ENCODE results near the gene CA10.

The CA10 gene

DNA sequence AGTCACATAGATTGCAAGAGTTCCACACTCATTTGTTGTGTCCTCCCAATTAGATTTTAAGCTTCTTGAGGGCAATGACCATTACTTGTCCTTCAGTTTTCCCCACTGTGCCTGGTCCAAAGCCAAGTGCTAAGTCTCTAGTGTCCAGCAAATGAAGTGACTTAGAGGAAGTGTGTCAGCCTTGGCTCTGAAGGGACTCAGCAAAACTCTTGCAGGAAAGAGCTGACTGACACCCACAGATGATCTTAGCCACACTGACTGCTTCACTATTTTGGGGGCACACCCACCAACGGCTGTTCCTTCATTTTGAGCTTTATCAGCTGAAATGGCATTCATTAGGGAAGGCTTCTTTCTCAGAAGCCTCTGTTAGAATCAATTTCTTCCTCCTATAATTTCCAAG lies 540.0 kb downstream of the CA10 start:
- TF ChIP-seq, protein P1, sequence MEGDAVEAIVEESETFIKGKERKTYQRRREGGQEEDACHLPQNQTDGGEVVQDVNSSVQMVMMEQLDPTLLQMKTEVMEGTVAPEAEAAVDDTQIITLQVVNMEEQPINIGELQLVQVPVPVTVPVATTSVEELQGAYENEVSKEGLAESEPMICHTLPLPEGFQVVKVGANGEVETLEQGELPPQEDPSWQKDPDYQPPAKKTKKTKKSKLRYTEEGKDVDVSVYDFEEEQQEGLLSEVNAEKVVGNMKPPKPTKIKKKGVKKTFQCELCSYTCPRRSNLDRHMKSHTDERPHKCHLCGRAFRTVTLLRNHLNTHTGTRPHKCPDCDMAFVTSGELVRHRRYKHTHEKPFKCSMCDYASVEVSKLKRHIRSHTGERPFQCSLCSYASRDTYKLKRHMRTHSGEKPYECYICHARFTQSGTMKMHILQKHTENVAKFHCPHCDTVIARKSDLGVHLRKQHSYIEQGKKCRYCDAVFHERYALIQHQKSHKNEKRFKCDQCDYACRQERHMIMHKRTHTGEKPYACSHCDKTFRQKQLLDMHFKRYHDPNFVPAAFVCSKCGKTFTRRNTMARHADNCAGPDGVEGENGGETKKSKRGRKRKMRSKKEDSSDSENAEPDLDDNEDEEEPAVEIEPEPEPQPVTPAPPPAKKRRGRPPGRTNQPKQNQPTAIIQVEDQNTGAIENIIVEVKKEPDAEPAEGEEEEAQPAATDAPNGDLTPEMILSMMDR (IDR thresholded peaks at IDR 0.05; ENCODE audit: extremely low read depth, missing control alignments): no peak
- no peak for DNase-seq (ENCODE audit: low spot score)

DNA sequence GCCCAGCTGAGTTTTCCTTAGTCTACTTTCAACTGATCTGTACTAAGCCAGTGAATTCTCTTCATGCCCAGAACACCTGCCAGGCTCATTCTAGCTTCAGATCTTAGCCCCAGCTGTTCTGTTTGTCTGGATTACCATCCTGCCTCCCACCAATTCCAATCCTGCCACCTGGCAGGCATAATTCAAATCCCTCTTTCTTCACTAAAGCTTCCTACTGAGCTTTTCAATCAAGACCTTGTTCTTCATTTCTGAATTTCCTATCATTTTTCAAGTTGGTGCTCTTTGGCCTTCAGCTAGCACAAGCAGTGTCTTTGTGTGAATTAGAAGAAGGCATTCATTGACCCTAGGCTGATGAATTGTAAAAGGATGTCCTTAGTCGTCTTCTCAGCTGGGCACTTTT lies 540.5 kb downstream of the CA10 start:
- TF ChIP-seq, protein P1 (IDR thresholded peaks at IDR 0.05; ENCODE audit: extremely low read depth, missing control alignments): no peak
- no peak for DNase-seq (ENCODE audit: low spot score)

DNA sequence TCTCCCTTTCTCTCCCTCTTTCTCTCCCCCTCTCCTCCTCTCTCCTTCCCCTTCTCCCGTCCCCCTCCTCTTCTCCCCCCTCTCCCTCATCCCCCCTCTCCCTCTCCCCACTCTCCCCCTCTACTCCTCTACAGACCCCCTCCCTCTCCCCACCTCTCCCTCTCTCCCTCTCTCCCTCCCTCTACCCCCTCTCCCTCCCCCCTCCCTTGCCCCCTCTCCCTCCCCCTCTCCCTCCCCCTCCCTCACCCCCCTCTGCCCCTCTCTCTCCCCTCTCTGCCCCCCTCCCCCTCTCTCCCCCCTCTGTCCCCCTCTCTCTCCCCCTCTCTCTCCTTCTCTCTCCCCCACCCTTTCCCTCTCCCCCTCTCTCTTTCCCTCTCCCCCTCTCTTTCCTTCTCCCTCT lies 545.3 kb downstream of the CA10 start:
- no peak for DNase-seq (ENCODE audit: low spot score)
- TF ChIP-seq, protein P1 (IDR thresholded peaks at IDR 0.05; ENCODE audit: extremely low read depth, missing control alignments): no peak

DNA sequence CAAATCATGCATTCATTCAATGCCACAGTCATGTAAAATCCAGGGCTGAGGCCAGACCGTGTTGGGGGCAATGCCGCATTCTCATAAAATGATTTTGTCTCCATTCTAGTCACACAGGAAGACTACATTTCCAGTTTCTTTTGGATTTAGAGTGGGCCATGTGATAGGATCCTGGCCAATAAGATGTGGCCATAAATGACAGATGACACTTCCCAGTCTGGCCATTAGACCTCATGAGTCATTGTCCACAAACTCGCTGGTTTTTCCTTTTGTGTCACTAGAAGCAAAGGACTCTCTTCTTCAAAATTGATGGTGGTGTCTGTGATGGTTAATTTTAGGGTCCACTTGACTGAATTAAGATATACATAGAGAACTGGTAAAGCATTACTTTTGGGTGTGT lies 545.8 kb downstream of the CA10 start:
- DNase-seq (ENCODE audit: low spot score): no peak
- TF ChIP-seq, protein P1 (IDR thresholded peaks at IDR 0.05; ENCODE audit: extremely low read depth, missing control alignments): no peak

DNA sequence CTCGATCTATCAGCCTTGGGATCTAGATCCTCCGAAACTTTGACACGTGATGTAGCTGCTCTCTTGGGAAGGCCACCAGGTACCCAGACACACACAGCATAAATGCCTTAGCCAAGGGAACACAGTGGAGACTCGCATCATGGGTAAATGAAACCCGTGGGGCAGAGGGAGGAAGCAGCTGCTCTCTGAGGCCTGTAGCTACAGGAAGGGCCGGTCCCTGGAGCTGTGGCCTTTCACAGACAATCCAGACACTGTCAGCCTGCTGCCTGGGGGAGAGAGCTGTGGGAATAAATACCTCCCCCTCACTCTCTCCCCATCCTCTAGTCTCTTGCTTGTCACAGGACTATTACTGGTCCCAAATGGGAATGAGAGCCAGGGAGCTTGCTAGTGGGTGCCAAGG lies 546.9 kb downstream of the CA10 start:
- TF ChIP-seq, protein P1 (IDR thresholded peaks at IDR 0.05; ENCODE audit: extremely low read depth, missing control alignments): no peak
- DNase-seq (ENCODE audit: low spot score): no peak

DNA sequence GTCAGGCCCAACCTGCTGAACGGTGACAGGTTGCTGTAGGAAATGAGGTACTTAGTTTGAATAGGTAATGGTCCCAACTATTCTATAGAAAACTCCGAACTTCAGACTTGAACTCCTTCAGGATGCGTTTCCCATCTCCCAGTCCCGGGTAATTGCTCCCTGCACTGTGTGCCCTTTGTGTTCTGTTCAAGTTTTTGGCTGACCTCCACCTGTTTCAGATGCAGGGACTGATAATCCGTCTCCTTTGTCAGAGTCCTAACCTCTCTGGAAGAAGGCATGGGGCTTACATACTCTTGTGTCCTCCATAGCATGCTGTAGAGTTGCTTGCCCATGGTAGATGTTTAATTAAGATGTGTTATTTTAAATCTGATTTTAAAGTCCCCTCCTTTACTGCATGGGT lies 547.7 kb downstream of the CA10 start:
- no peak for DNase-seq (ENCODE audit: low spot score)
- TF ChIP-seq, protein P1 (IDR thresholded peaks at IDR 0.05; ENCODE audit: extremely low read depth, missing control alignments): no peak

DNA sequence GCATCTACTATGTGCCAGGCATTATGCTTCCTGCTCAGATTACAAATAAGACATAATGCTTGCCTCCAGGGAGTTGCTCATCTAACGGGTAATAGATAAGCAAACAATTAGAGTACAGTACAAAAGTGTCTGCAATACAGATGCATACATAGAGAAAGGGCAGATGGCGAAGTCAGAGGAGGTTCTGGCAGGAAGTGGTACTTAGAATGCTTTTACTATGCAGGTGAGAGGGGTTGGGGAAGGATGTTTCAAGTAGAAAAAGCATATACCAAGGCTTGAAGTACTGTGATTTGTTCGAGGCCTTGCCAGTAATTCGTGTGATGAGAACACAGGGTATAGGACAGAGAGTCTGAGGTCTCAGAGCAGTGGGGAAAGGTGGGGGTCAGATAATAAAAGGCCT lies 548.4 kb downstream of the CA10 start:
- TF ChIP-seq, protein P1 (IDR thresholded peaks at IDR 0.05; ENCODE audit: extremely low read depth, missing control alignments): no peak
- DNase-seq (ENCODE audit: low spot score): no peak
